Measurements from ENCODE around the gene XYLB. TPM values are rescaled to one million over a fixed set of nuclear protein-coding genes. Genes with fewer than 3 reads are reported as not detected.
A peak's percentile ranks its signal among the peaks of the same experiment; 100 is the strongest.

Gene XYLB
- total and polyA plus RNA-seq, 4 donors = 0.15 to 6.2 (median 1.6) TPM

DNA sequence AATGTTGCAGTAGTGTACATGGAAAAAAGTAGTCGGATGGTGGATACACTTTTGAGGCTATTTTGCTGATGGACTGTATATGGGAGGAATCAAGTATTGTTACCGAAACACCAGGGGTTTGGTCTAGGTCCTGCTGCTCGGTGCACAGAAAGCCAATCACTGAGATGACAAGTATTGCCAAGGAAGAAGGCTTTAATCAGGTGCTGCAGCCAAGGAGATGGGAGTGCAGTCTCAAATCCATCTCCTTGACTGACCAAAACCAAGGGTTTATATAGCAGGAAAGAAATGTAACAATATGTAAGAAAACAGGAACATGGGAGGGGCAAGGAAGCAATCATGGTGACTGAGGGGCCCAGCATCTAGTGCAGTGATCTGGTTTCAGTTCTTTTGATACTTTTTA lies 104.3 kb downstream of the XYLB start:
- Histone ChIP-seq H3K36me3 (ENCODE audit: control insufficient read depth in 1 of 2, insufficient read depth in 2 of 2, low read length in 1 of 2) (no peaks in the 10 kb centered on the region), H3K4me1 (ENCODE audit: control insufficient read depth in 1 of 2, insufficient read depth in 2 of 2, low read length in 2 of 2) (no peaks in the 10 kb centered on the region), H3K27ac (ENCODE audit: low read depth in 1 of 2, low read length in 2 of 2) (no peak overlapping the region), H3K9me3 (ENCODE audit: control insufficient read depth, low read length) (no peaks in the 10 kb centered on the region), H3K27me3 (ENCODE audit: control insufficient read depth in 1 of 2, insufficient read depth in 2 of 2, low read length in 1 of 2) (no peaks in the 10 kb centered on the region), H3K4me3 (ENCODE audit: low read length in 2 of 2) (no peak overlapping the region)
- intact Hi-C loops (cut with DNase I) = loop anchor here in 1 of 2 donors (5.0 kb wide), 1 partner anchor 314 kb away; the partner anchor contains the start of genes ACAA1 and MYD88
- DNase-seq (no peak), ATAC-seq (ENCODE audit: low FRiP score) (no peak)
- WGBS, 2 donors = 94 to 95% methylated on average over 3 of the region's 3 CpGs

DNA sequence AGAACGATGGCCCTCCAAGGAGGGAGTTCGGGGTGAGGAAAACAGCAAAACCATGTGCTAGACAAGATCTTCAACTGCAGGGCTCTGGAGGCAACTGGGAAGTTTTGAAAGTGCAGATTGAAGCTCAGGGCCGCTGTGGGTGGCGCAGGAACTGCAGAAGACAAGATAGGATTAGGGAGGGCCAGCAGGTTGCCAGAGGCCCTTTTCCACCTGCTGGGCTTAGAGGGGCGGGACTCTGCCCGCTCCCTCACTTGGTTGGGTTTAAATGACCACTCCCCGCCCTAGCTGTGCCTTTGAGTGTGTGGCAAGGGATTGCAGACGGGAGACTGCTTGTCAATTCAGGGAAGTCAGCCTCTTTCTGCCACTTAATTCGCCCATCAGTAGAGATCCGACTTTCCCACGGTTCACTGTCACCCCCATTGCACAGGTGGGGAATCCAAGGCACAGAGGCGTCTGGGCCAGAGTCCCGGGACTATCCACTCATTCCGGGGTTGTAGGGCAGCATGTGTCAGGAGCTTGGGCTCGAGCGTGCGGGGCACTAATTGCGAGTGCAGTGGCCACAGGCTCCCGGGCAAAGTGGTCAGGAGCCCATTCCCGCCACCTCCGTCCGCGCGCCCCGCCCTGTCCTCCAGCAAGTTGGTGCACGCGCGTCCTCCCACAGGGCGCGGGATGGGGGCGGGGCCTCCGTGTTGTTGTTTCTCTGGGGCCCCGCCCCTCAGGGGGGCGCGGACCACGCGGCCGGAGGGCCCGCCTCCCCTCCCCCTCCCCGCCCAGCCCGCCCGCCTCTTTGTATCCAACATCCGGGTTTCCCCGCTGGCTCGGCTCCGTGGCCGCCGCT lies 106.7 kb downstream of the XYLB start, which contains the start of gene ACVR2B:
Gene ACVR2B (plus strand): TSS at position 816 of the 838 bp plus-strand sequence. CDS start 433 bp downstream, outside the sequence.
- peak; percentile 89 for ATAC-seq (ENCODE audit: low FRiP score)
- WGBS, 2 donors = 6 to 8% methylated on average over 32 to 48 of the region's 48 CpGs
- Histone ChIP-seq H3K9me3 (ENCODE audit: control insufficient read depth, low read length) (no peaks in the 10 kb centered on the region), H3K36me3 (ENCODE audit: control insufficient read depth in 1 of 2, insufficient read depth in 2 of 2, low read length in 1 of 2) (no peaks in the 10 kb centered on the region), H3K4me3 (ENCODE audit: low read length in 2 of 2) (peak within 1 kb of the TSS; percentile 70 to 86), H3K4me1 (ENCODE audit: control insufficient read depth in 1 of 2, insufficient read depth in 2 of 2, low read length in 2 of 2) (no peaks in the 10 kb centered on the region), H3K27ac (ENCODE audit: low read depth in 1 of 2, low read length in 2 of 2) (peak within 1 kb of the TSS in 1 of 2 donors; percentile 16), H3K27me3 (ENCODE audit: control insufficient read depth in 1 of 2, insufficient read depth in 2 of 2, low read length in 1 of 2) (no peaks in the 10 kb centered on the region)
- intact Hi-C loops (cut with DNase I) = loop anchor here in 1 of 2 donors (5.0 kb wide), 1 partner anchor 316 kb away; the partner anchor contains the start of genes ACAA1 and MYD88
- peak; percentile 92 to 94 for DNase-seq

DNA sequence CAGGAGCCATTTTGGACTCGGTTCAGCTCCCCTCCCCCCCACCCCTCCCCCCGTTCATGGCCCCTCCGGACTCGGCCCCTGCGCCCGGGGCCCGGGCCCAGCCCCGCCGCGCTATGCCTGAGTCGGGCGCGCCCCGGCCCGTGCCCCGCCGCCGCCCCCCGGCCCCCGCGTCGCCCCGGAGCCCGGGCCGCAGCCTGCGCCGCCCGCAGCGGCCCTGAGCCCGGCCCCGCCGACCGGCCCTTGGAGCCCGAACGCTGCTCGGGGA lies 107.3 kb downstream of the XYLB start:
- Histone ChIP-seq H3K27ac (ENCODE audit: low read depth in 1 of 2, low read length in 2 of 2) (peak overlapping the region in 1 of 2 donors; percentile 16), H3K9me3 (ENCODE audit: control insufficient read depth, low read length) (no peaks in the 10 kb centered on the region), H3K27me3 (ENCODE audit: control insufficient read depth in 1 of 2, insufficient read depth in 2 of 2, low read length in 1 of 2) (no peaks in the 10 kb centered on the region), H3K36me3 (ENCODE audit: control insufficient read depth in 1 of 2, insufficient read depth in 2 of 2, low read length in 1 of 2) (no peaks in the 10 kb centered on the region), H3K4me3 (ENCODE audit: low read length in 2 of 2) (peak overlapping the region; percentile 70 to 86), H3K4me1 (ENCODE audit: control insufficient read depth in 1 of 2, insufficient read depth in 2 of 2, low read length in 2 of 2) (no peaks in the 10 kb centered on the region)
- ATAC-seq (ENCODE audit: low FRiP score) (no peak), DNase-seq (no peak)
- whole genome bisulfite sequencing, 2 donors = 0 to 2% methylated on average over 12 to 36 of the region's 36 CpGs
- intact Hi-C loops (cut with DNase I) = loop anchor here in 1 of 2 donors (5.0 kb wide), 1 partner anchor 317 kb away; the partner anchor contains the start of genes ACAA1 and MYD88

DNA sequence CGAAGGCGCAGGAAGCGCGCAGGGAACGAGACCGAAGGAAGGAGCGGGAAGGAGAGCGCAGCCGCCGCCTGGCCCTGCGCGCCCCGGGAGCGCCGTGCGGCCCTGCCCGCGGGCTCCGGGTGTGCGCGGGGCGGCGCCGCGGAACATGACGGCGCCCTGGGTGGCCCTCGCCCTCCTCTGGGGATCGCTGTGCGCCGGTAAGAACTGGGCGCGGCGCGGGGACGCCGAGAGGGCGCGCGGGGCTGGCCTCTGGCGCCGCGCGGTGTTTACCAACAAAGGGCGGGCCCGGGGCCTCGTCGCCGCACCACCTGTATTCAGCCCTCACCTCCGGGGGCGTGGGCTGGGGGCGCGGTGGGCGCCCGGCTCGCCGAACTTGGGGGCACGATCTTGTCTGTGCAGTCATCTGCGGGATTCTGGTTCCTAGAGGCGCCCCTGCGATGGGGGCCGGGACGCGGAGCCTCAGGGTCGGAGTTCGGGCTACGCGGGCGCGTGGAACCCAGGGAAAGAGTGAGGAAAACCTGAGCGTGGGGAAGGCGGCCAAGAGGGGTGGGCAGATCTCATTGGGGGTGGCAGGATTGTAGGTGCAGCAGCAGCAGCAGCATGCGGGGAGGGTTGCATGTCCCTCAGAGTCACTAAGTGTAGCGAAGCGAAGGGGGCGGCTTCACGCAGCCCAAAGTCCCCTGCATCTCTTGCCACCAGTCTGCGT lies 107.7 kb downstream of the XYLB start:
- Histone ChIP-seq H3K36me3 (ENCODE audit: control insufficient read depth in 1 of 2, insufficient read depth in 2 of 2, low read length in 1 of 2) (no peaks in the 10 kb centered on the region), H3K27me3 (ENCODE audit: control insufficient read depth in 1 of 2, insufficient read depth in 2 of 2, low read length in 1 of 2) (no peaks in the 10 kb centered on the region), H3K9me3 (ENCODE audit: control insufficient read depth, low read length) (no peaks in the 10 kb centered on the region), H3K4me1 (ENCODE audit: control insufficient read depth in 1 of 2, insufficient read depth in 2 of 2, low read length in 2 of 2) (no peaks in the 10 kb centered on the region), H3K4me3 (ENCODE audit: low read length in 2 of 2) (peak overlapping the region; percentile 70 to 86), H3K27ac (ENCODE audit: low read depth in 1 of 2, low read length in 2 of 2) (peak overlapping the region in 1 of 2 donors; percentile 16)
- intact Hi-C loops (cut with DNase I) = loop anchor here in 1 of 2 donors (5.0 kb wide), 1 partner anchor 317 kb away; the partner anchor contains the start of genes ACAA1 and MYD88
- DNase-seq (peak in 1 of 2 donors; percentile 76), ATAC-seq (ENCODE audit: low FRiP score) (peak; percentile 31)
- WGBS, 2 donors = 1% methylated on average over 49 to 78 of the region's 78 CpGs

DNA sequence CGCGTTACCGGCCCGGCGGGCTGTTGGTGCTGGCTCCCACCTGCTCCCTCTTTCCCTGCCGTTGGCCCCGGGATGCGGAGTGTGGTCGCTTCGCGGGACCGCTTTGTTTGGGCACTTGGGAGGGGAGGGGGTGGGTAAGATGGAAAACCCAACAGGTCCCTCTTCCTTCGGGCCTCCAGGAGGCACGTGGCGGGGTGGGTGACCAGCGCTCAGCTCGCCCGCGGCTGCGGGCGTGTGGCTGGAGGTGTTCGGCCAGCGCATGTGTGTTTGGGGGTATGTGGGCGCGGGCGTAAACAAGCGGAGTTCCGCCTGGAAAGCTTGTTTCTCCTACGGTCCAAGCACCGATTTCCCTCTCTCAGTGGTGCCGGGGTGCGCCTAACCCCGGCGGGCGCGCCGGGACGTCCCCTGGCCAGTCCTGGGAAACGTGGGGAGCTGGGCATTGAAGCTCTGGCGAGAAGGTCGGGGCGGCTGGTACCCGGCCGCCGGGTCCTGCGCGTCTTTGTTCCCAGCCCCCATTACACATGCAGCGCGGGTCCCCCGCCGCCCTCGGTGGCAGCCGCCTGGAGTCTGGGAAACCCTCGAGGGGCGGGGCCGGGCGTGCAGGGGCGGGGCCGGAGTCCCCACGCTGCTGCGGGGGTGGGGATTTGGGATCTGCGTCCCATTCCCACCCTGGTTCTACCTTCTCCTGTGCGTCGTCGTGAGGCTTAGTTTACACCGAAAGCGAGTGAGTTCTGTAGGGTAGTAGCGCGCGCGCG lies 108.5 kb downstream of the XYLB start:
- H3K27me3 ChIP-seq (ENCODE audit: control insufficient read depth in 1 of 2, insufficient read depth in 2 of 2, low read length in 1 of 2) = no peaks in the 10 kb centered on the region
- no peaks in the 10 kb centered on the region for H3K36me3 ChIP-seq (ENCODE audit: control insufficient read depth in 1 of 2, insufficient read depth in 2 of 2, low read length in 1 of 2)
- H3K4me1 ChIP-seq (ENCODE audit: control insufficient read depth in 1 of 2, insufficient read depth in 2 of 2, low read length in 2 of 2) = no peaks in the 10 kb centered on the region
- no peak overlapping the region for H3K27ac ChIP-seq (ENCODE audit: low read depth in 1 of 2, low read length in 2 of 2)
- intact Hi-C loops (cut with DNase I) = loop anchor here in 1 of 2 donors (5.0 kb wide), 1 partner anchor 318 kb away; the partner anchor contains the start of genes ACAA1 and MYD88
- WGBS, 2 donors = 1% methylated on average over 72 of the region's 72 CpGs
- DNase-seq = peak; percentile 67 to 92
- ATAC-seq (ENCODE audit: low FRiP score) = peak; percentile 79
- H3K4me3 ChIP-seq (ENCODE audit: low read length in 2 of 2) = peak overlapping the region; percentile 70 to 86
- H3K9me3 ChIP-seq (ENCODE audit: control insufficient read depth, low read length) = no peaks in the 10 kb centered on the region

DNA sequence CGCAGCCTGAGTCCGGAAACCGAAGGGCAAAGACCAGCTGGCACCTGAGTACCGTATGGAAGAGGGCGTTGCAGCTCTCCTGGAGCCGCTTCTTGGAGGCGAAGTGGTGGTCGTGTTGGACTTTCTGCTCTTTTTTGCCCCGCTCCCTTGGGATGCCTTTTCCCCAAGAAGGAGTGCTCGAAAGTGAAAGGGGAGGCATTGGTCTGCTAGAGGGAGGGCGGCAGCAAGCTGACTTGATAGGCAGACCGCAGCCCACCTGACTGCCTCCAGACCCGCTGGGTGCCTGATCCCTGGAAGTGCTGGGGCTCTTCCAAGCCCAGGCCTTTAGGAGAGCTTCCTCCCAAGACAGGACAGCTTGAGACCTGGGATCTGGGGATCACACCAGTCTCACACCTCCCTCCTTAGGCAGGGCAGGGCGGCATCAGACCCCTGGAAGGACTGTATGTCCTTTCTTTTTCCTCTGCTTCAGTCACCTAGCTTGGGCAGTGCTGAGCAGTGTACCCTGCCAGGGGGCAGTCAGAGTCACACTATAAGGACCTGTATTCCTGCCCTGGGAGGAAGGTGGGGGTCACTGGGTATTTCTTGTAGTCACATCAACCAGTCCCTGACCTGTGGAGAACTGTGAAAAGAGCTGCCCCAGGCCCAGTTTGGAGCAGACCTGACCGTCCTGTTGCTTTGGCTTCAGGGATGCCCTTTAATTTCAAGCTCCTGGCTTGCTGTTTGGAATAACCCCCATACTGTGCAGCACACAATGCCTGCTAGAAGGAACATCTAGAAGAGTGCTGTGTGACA lies 109.2 kb downstream of the XYLB start:
- H3K36me3 ChIP-seq (ENCODE audit: control insufficient read depth in 1 of 2, insufficient read depth in 2 of 2, low read length in 1 of 2) = no peaks in the 10 kb centered on the region
- H3K4me3 ChIP-seq (ENCODE audit: low read length in 2 of 2) = peak overlapping the region; percentile 70 to 86
- DNase-seq (no peak), ATAC-seq (ENCODE audit: low FRiP score) (no peak)
- no peaks in the 10 kb centered on the region for H3K9me3 ChIP-seq (ENCODE audit: control insufficient read depth, low read length)
- H3K27me3 ChIP-seq (ENCODE audit: control insufficient read depth in 1 of 2, insufficient read depth in 2 of 2, low read length in 1 of 2) = no peaks in the 10 kb centered on the region
- peaks cover 0 to 3% of the 10 kb centered on the region in 2 donors for H3K4me1 ChIP-seq (ENCODE audit: control insufficient read depth in 1 of 2, insufficient read depth in 2 of 2, low read length in 2 of 2)
- WGBS, 2 donors = 14 to 15% methylated on average over 15 of the region's 15 CpGs
- H3K27ac ChIP-seq (ENCODE audit: low read depth in 1 of 2, low read length in 2 of 2) = no peak overlapping the region
- intact Hi-C loops (cut with DNase I) = no loop called here

DNA sequence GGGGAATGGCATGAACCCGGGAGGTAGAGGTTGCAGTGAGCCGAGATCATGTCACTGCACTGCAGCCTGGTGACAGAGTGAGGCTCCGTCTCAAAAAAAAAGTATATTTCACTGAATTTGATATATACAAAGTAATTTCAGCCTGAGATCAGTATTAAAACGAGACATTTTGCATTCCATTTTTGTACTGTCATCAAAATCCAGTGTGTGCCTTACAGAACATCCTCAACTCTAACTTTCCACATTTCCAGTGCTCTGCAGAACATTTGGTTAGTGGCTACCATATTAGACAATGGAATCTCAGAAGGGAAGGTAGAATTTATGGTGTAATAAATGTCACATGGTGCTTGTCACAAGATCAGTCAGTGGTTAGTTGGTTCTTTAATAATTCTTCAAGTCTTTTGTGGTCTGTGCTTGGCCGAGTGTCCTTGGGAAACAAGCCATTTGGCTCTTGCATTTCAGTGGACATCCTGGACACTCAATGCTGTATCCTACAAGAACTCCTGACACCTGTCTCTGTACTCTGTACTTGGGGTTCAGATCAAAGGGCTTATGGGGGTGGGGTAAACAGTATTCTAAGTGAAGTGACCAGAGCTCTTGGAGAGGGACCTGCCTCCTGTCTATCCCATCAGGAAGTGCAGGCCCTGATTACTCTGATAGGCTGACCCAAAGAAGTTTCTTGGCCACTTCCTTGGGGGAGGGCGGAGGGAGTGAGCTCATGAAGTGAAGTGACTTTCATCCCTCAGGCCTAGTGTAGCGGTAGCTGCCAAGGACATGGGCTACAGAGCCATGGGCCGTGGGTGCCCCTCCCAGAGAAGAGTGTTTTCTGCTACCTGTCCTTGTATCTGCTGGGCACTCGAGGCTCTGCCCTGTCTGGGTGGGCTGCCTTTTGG lies 110.8 kb downstream of the XYLB start:
- no peak overlapping the region for H3K4me3 ChIP-seq (ENCODE audit: low read length in 2 of 2)
- no peak for DNase-seq
- WGBS, 2 donors = 95 to 96% methylated on average over 9 of the region's 9 CpGs
- H3K27ac ChIP-seq (ENCODE audit: low read depth in 1 of 2, low read length in 2 of 2) = no peak overlapping the region
- peaks cover 0 to 3% of the 10 kb centered on the region in 2 donors for H3K4me1 ChIP-seq (ENCODE audit: control insufficient read depth in 1 of 2, insufficient read depth in 2 of 2, low read length in 2 of 2)
- intact Hi-C loops (cut with DNase I) = no loop called here
- no peaks in the 10 kb centered on the region for H3K27me3 ChIP-seq (ENCODE audit: control insufficient read depth in 1 of 2, insufficient read depth in 2 of 2, low read length in 1 of 2)
- ATAC-seq (ENCODE audit: low FRiP score) = no peak
- no peaks in the 10 kb centered on the region for H3K36me3 ChIP-seq (ENCODE audit: control insufficient read depth in 1 of 2, insufficient read depth in 2 of 2, low read length in 1 of 2)
- H3K9me3 ChIP-seq (ENCODE audit: control insufficient read depth, low read length) = no peaks in the 10 kb centered on the region
